Medulla oblongata (tissue), 1 donor: ENCODE data around the gene FAM120A.

Source experiments
- DNase-seq: peaks from one replicate; pipeline ENCODE4 v3.0.0-alpha.2; 2015; ENCODE audit errors: extremely low spot score

The FAM120A gene

GRCh38 chr9:93509084-93509483, 57.6 kb downstream of the FAM120A start:
- no peak for DNase-seq

- no peak for DNase-seq
Measured at GRCh38 chr9:93510041-93510440, 58.6 kb downstream of the FAM120A start.

- DNase-seq: peak; percentile 80
Measured at GRCh38 chr9:93511228-93511627, 59.7 kb downstream of the FAM120A start.

GRCh38 chr9:93512170-93512812, 60.8 kb downstream of the FAM120A start:
- DNase-seq: peak; percentile 37

- DNase-seq: no peak
Measured at GRCh38 chr9:93513606-93514005, 62.1 kb downstream of the FAM120A start.

- no peak for DNase-seq
Measured at GRCh38 chr9:93517331-93517730, 65.8 kb downstream of the FAM120A start.

GRCh38 chr9:93520523-93520922, 69.0 kb downstream of the FAM120A start:
- no peak for DNase-seq

- DNase-seq: no peak
Measured at GRCh38 chr9:93522736-93523135, 71.3 kb downstream of the FAM120A start.

GRCh38 chr9:93523518-93524144, 72.1 kb downstream of the FAM120A start:
- DNase-seq: no peak

GRCh38 chr9:93525476-93525875, 74.0 kb downstream of the FAM120A start:
- DNase-seq: peak; percentile 71

GRCh38 chr9:93531374-93531773, 79.9 kb downstream of the FAM120A start:
- DNase-seq: no peak

- DNase-seq: no peak
Measured at GRCh38 chr9:93532141-93532540, 80.7 kb downstream of the FAM120A start.

GRCh38 chr9:93533863-93534262, 82.4 kb downstream of the FAM120A start:
- DNase-seq: no peak

- no peak for DNase-seq
Measured at GRCh38 chr9:93536167-93536566, 84.7 kb downstream of the FAM120A start.

- DNase-seq: no peak
Measured at GRCh38 chr9:93536874-93537273, 85.4 kb downstream of the FAM120A start.

GRCh38 chr9:93540305-93540704, 88.8 kb downstream of the FAM120A start:
- DNase-seq: no peak

GRCh38 chr9:93541005-93541404, 89.5 kb downstream of the FAM120A start:
- no peak for DNase-seq

GRCh38 chr9:93541581-93542349, 90.3 kb downstream of the FAM120A start:
- no peak for DNase-seq

GRCh38 chr9:93543117-93543516, 91.6 kb downstream of the FAM120A start:
- DNase-seq: no peak

GRCh38 chr9:93546356-93546755, 94.9 kb downstream of the FAM120A start:
- DNase-seq: no peak

GRCh38 chr9:93549611-93550010, 98.1 kb downstream of the FAM120A start:
- DNase-seq: no peak

- no peak for DNase-seq
Measured at GRCh38 chr9:93552923-93553322, 101.4 kb downstream of the FAM120A start.

GRCh38 chr9:93555370-93555769, 103.9 kb downstream of the FAM120A start:
- DNase-seq: no peak
